ENCODE measurements around the gene PHTF2.

PHTF2 gene

GRCh38 chr7:77979219-77979618 is 180.6 kb downstream of the PHTF2 start:
- DNase-seq (ENCODE audit: low read depth) = no peak
- in situ Hi-C loops (cut with HindIII; ENCODE audit: low sequenced_read_pairs) = no loop called here
- no peak overlapping the region for H3K4me3 ChIP-seq (ENCODE audit: low read depth, low read length)
- TF ChIP-seq, protein P1, sequence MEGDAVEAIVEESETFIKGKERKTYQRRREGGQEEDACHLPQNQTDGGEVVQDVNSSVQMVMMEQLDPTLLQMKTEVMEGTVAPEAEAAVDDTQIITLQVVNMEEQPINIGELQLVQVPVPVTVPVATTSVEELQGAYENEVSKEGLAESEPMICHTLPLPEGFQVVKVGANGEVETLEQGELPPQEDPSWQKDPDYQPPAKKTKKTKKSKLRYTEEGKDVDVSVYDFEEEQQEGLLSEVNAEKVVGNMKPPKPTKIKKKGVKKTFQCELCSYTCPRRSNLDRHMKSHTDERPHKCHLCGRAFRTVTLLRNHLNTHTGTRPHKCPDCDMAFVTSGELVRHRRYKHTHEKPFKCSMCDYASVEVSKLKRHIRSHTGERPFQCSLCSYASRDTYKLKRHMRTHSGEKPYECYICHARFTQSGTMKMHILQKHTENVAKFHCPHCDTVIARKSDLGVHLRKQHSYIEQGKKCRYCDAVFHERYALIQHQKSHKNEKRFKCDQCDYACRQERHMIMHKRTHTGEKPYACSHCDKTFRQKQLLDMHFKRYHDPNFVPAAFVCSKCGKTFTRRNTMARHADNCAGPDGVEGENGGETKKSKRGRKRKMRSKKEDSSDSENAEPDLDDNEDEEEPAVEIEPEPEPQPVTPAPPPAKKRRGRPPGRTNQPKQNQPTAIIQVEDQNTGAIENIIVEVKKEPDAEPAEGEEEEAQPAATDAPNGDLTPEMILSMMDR (IDR thresholded peaks at IDR 0.05; ENCODE audit: low read depth, low read length, missing control alignments) = no peak

DNA sequence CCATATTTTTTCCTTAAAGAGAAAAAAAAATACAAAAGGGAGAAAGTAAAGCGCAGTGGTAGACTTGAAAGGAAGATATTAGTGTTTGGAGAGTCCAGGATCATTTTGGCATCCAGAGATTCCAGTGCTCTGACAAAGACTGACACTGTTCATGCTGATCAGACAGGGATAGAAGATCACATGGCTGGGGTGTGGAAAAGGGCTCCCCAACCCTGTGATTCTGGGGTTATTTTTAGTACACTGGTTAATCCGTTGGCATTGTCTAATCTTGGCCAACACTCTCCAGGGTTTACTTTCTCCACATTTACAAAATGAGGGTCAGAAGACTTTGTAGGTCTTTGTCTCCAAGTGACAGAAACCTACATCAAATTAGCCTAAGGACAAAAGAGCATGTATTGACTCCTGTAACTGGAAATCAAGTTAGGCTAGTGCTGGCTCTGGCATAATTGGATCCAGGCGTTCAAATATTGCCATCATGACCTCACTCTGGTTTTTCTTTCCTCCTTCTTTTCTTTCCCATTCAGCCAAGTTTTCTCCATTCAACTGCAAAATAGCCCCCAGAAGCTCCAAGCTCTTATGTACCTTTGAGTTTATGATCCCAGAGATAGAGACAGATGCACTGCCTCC is 181.6 kb downstream of the PHTF2 start:
- TF ChIP-seq, protein P1 (IDR thresholded peaks at IDR 0.05; ENCODE audit: low read depth, low read length, missing control alignments) = no peak
- no peak overlapping the region for H3K4me3 ChIP-seq (ENCODE audit: low read depth, low read length)
- in situ Hi-C loops (cut with HindIII; ENCODE audit: low sequenced_read_pairs) = no loop called here
- DNase-seq (ENCODE audit: low read depth) = no peak

- no peak for DNase-seq (ENCODE audit: low read depth)
- no peak overlapping the region for H3K4me3 ChIP-seq (ENCODE audit: low read depth, low read length)
- in situ Hi-C loops (cut with HindIII; ENCODE audit: low sequenced_read_pairs) = no loop called here
- TF ChIP-seq, protein P1 (IDR thresholded peaks at IDR 0.05; ENCODE audit: low read depth, low read length, missing control alignments) = no peak
Observed at GRCh38 chr7:77982926-77983550, 184.5 kb downstream of the PHTF2 start.

DNA sequence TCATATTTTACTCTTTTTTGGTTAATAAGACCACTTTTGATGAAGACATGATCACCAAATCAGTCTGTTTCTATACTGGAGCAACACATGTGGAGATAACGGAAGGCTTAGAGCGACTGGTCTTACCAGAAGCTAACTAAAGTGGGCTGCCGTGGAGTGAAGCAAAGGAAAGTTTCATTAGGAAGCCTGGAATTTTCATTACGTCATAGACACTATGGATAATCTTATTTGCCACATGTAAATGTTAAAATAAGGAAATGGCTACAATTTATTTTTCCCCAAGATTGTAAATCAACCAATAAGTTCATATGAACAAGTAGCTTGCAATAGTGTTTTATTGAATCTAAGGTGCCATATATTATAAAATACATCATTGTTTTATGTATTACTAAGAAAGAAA is 185.4 kb downstream of the PHTF2 start:
- in situ Hi-C loops (cut with HindIII; ENCODE audit: low sequenced_read_pairs) = no loop called here
- TF ChIP-seq, protein P1 (IDR thresholded peaks at IDR 0.05; ENCODE audit: low read depth, low read length, missing control alignments) = no peak
- no peak for DNase-seq (ENCODE audit: low read depth)
- no peak overlapping the region for H3K4me3 ChIP-seq (ENCODE audit: low read depth, low read length)

DNA sequence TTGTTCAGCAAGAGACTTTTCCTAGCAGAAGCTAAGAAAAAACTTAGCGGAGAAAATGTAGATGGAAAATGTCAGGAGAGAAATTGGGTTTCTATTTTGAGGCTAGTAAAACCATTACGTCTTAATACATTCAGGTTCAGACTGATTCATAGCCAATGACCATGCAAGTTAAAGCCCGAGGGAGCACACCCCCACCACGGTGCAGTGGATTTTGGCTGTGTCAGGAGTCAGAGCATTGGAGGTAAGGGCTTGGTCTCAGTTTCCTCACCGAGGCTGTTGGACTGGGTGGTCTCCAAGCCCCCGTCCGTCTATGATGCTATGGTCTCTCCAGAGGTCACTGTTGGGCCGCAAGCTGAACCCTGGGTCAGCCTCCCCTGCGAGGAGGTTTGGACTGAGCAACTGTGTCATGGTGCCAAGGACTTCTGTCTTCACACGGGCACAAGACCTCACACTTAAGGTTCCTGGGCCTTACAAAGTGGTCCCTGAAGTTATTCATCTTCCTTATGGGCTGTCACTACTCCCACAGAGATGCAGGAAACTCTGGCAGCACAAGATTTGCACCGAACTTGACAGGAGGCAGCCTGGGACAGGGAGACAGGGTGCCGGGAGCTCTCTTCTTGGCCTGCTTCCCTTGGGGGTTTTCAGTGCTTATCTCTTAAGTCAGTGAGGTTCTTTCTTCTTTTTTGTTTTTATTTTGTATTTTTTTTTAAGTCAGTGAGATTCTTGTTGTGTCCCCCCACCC is 186.8 kb downstream of the PHTF2 start:
- H3K4me3 ChIP-seq (ENCODE audit: low read depth, low read length) = no peak overlapping the region
- in situ Hi-C loops (cut with HindIII; ENCODE audit: low sequenced_read_pairs) = no loop called here
- TF ChIP-seq, protein P1 (IDR thresholded peaks at IDR 0.05; ENCODE audit: low read depth, low read length, missing control alignments) = no peak

GRCh38 chr7:77985974-77986339 is 187.4 kb downstream of the PHTF2 start:
- no peak for DNase-seq (ENCODE audit: low read depth)
- no peak overlapping the region for H3K4me3 ChIP-seq (ENCODE audit: low read depth, low read length)
- TF ChIP-seq, protein P1 (IDR thresholded peaks at IDR 0.05; ENCODE audit: low read depth, low read length, missing control alignments) = no peak
- in situ Hi-C loops (cut with HindIII; ENCODE audit: low sequenced_read_pairs) = no loop called here

More for the DNA sequence above, 186.8 kb downstream of the PHTF2 start:
- no peak for DNase-seq (ENCODE audit: low read depth)

Measured in astrocyte of the cerebellum (primary cell).